Colon (tissue), 2 donors: ENCODE data around the gene TRAT1.
"Not testable (repeated sequence)": the region's sequence is repeated elsewhere in the genome, so short reads cannot be mapped to it uniquely, and the experiment has no call there.

Experiments used
- FAIRE-seq: peaks from 2 replicates; lab custom pipeline; 2012; peaks lifted over from hg19 to GRCh38; lab: Jason Lieb, UNC
- donor health status: control.
- donor health status: control.

Gene TRAT1, protein sequence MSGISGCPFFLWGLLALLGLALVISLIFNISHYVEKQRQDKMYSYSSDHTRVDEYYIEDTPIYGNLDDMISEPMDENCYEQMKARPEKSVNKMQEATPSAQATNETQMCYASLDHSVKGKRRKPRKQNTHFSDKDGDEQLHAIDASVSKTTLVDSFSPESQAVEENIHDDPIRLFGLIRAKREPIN

DNA sequence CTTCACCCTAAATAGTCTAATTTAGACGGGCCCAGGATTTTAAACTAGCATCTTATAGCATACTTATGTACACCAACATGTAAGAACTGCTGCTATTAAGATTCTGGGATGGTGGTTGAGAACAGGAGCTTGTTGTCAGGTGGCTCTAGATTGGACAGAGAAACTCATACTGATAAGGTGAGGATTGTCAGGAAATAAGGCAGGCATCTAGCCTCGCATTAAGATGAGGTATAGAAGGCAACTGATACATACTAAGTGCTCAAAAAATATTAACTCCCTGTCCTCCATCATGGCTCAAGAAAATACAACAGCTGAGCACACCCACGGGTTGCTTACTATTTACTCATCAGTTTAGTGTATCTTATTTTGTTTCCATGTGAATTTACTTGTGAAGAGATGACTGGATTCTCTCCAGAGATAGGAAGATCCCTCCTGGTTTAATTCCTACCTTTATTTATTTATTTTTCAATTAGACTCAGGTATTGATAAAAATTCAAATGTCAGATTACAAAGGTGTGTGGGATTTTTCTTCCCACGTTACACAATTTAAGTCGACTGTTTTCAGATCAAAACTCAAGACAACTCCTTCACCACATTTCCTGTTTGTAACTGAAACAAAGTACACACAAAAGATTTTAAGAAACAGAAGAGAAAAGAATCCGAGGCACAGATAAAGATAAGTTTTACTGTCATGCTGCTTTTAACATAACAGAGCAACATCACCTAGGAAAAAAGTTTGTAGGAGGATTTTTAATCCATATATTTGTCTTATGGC lies at the start of gene TRAT1:
Gene TRAT1 (plus strand): TSS at position 664 of the 775 bp plus-strand sequence. CDS start 142 bp downstream, outside the sequence.
- no peak for FAIRE-seq

DNA sequence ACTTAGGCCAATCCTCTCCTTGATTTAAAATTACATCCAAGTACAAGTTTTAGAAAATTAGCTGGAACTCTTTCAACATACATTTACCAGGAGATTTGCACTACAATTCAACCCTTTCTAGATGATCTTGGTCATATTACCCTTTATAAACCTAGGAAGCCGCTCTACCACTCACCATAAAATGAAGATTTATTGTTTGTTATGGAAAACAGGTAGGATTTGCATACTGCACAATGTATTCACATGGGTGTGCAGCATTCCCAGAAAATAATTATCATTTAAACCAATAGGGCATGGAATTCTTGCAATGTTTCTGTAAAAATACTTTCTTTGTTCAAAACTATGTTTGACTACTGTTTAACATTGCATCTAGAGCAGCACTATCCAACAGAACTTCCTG lies 46.9 kb upstream of the TRAT1 start:
- no peak for FAIRE-seq

DNA sequence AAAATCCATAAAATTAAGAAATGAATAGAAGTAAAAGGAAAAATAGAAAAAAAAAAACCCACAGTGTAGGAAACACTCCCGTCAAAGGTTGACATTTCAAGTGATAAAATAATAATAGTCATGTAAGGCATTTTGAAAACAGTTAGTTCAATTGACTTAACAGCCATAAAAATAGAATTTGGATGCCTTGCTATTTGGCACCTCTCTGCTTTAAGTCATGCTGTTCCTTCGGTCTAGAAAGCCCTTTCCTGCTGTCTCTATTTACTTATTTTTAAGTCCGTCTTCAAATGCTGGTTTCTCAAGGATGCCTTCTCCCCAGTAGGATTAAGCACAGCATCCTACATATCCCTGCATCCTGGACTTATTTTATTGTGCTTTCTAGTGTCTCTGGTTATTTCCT lies 43.1 kb upstream of the TRAT1 start:
- FAIRE-seq = no peak

GRCh38 chr3:108780235-108780634 lies 42.4 kb upstream of the TRAT1 start:
- FAIRE-seq = no peak

GRCh38 chr3:108791473-108791872 lies 31.1 kb upstream of the TRAT1 start:
- FAIRE-seq = no peak

DNA sequence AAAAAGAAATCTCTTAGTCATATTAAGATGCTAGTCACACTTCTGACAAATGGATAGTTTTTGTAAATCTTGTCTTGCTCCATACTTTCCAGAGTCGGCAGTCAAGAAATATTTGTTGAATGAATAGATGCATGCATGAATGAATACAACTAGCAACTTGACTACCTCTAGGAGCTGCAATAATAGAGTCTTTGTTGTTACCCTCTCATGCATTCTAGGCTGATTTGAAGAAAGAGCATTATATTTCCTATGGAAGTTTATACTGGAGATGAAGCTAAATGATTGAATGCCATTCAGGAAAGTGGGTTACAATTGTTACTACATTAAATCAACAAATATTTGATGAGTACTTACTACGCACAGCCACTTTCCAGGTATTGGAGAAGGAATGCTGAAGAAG lies 18.1 kb upstream of the TRAT1 start:
- no peak for FAIRE-seq

DNA sequence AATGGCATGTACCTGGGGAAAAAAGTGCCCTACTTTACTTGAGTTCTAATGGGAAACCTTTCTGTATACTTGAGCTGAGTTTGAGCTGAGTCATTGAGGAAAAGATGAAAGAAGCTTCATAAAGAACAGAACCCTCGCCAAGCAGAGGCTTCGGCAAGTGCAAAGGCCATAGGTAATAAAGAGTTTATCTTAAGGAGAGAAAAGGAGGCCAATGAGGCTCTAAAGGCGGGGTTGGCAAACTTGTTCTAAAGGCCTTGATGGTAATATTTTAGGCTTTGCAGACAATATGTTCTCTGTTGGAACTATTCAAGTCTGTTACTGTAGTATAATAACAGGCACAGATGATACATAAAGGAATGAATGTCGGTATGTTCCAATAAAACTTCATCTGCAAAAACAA lies 17.6 kb upstream of the TRAT1 start:
- FAIRE-seq = no peak

GRCh38 chr3:108806316-108806715 lies 16.3 kb upstream of the TRAT1 start:
- no peak for FAIRE-seq

GRCh38 chr3:108818404-108818803 lies 4.2 kb upstream of the TRAT1 start:
- FAIRE-seq = no peak

GRCh38 chr3:108820586-108820985 lies 2.0 kb upstream of the TRAT1 start:
- no peak for FAIRE-seq

GRCh38 chr3:108823227-108823626 lies 641 bp downstream of the TRAT1 start:
- no peak for FAIRE-seq

DNA sequence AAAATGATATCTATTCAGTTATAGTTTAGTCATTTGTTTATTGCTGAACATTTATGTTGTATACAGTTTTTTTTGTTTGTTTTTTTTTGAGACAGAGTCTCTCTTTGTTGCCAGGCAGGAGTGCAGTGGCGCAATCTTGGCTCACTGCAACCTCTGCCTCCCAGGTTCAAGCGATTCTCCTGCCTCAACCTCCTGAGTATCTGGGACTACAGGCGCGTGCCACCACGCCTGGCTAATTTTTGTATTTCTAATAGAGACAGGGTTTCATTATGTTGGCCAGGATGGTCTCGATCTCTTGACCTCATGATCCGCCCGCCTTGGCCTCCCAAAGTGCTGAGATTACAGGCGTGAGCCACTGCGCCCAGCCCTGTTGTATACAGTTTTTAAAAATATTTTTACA lies 1.2 kb downstream of the TRAT1 start:
- FAIRE-seq = not testable (repeated sequence)

GRCh38 chr3:108826309-108827187 lies 4.0 kb downstream of the TRAT1 start:
- no peak for FAIRE-seq

DNA sequence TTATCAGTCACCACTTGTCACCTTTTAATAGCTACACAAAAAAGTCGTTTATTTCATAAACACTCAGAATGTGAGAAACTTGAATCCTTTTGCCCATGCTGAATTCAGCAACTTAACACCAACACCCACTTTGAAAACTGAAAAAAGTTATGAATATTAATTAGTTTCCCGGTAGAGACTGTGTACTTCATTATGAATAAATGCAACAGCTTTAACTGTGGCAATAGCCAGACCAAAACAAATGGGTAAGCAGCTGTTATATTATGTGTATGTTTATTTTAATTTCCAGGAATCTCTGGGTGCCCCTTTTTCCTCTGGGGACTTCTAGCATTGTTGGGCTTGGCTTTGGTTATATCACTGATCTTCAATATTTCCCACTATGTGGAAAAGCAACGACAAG lies 7.8 kb downstream of the TRAT1 start:
- FAIRE-seq = no peak

GRCh38 chr3:108830991-108831614 lies 8.5 kb downstream of the TRAT1 start:
- FAIRE-seq = no peak

- FAIRE-seq = no peak
Observed at GRCh38 chr3:108833611-108834010, 11.0 kb downstream of the TRAT1 start.

GRCh38 chr3:108834551-108834950 lies 12.0 kb downstream of the TRAT1 start:
- FAIRE-seq = no peak

DNA sequence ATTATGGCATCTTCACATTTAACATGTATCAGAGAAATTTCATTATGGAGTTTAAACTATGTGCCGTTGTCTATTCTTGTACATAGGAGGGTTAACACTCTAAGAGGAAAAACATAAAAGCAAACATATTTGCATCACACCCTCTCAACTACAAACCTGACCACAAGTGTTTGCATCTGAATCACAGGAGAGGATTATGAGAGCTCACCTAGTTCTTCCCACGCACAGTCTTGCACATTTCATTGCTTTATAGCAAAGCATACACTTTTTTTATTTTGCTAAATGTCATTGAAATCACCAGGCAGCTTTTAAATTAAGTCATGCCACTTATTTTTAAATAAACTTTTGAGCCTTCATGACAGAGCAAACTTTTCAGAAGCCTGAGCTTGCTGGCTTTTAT lies 12.5 kb downstream of the TRAT1 start:
- no peak for FAIRE-seq

GRCh38 chr3:108838436-108838835 lies 15.8 kb downstream of the TRAT1 start:
- FAIRE-seq = no peak

DNA sequence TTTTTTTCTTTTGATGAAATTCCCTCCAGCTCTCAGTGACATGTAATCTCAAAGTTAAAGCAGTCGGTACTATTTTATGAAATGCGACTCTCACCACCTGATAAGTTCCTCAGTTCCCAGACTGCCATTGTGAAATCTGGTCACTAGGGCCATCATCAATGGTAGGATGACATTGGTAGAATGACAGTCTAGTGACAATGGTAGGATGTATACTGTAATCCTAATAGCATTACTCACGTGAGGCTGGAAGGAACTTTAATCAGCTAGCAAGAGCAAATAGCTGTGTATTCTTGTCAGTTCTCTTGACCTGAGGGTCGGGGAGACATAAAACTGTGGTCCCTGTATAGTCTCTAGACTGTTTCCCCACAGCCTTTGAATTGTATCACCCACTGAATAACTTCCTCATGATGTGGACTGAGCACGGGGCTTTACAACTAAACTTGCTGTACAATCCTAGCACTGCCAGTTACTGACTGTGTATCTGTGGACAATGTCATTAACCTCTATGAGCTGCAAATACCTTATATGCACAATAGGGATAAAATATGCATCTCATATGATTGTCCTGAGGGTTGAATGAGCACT lies 23.2 kb downstream of the TRAT1 start:
- FAIRE-seq = no peak

- no peak for FAIRE-seq
Observed at GRCh38 chr3:108847187-108847586, 24.6 kb downstream of the TRAT1 start.

DNA sequence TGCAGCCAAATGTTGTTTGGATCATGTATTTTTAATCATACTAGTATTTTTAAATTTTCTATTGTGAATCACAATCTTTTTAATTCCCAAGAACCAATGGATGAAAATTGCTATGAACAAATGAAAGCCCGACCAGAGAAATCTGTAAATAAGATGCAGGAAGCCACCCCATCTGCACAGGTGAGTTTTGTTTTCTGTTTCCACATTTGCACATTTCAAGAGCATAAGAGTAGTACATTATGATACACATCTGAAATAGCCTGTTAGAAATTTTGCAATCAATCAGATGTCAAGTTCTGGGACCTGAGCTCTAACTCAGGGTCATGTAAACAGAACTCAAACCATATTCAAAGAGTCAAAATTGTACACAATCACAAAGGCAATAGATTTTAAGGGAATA lies 26.5 kb downstream of the TRAT1 start:
- no peak for FAIRE-seq
